PC-3 (cell line): ENCODE measurements around the gene AK8. TPM values are rescaled to one million over a fixed set of nuclear protein-coding genes. Genes with fewer than 3 reads are reported as not detected.

Experiments used
- ATAC-seq: fragments of 200-7000 bp; cut with Tn5 transposase; 2 replicates; pipeline ENCODE4 v1.9.1; 2020; ENCODE audit warnings: mild to moderate bottlenecking, moderate library complexity
- BruUV-seq: library from RNA; stranded (reverse); fragments of 400-500 nt; replicated peaks from 2 replicates; lab custom pipeline; 2021; lab: Mats Ljungman, UMichigan
- CTCF ChIA-PET: fragments of 300-600 bp; sonication (Branson Sonifier 250); formaldehyde crosslinking; loops from one replicate; lab custom pipeline; 2022; ENCODE audit warnings: antibody characterized with exemption; lab: Charles Lee
- POLR2A ChIA-PET: fragments of 300-600 bp; sonication (Branson Sonifier 250); formaldehyde crosslinking; loops from one replicate; lab custom pipeline; 2022; ENCODE audit warnings: antibody characterized with exemption; ENCODE audit not compliant: unreplicated experiment; lab: Charles Lee
- DNase-seq: peaks from one replicate; pipeline ENCODE4 v3.0.0-alpha.2; 2015
- H2AFZ ChIP-seq: fragments of 300-600 bp; sonication (generic); 2 replicates; pipeline ENCODE4 v1.6.0; 2016; ENCODE audit warnings: antibody characterized with exemption, low read length
- H3F3A ChIP-seq: fragments of 300-600 bp; sonication (generic); one replicate; pipeline ENCODE4 v1.6.0; 2017; ENCODE audit warnings: antibody characterized with exemption, low read length, control low read depth, mild to moderate bottlenecking; ENCODE audit not compliant: unreplicated experiment
- H3K27ac ChIP-seq: fragments of 300-600 bp; sonication (generic); 2 replicates; pipeline ENCODE4 v1.5.1; 2016; ENCODE audit warnings: mild to moderate bottlenecking, low read length
- H3K27me3 ChIP-seq: fragments of 300-600 bp; sonication (generic); 2 replicates; pipeline ENCODE4 v1.6.1; 2016; ENCODE audit warnings: low read length, mixed read lengths
- H3K36me3 ChIP-seq: fragments of 300-600 bp; sonication (generic); 2 replicates; pipeline ENCODE4 v1.6.1; 2016; ENCODE audit warnings: low read depth, mixed run types, low read length, mixed read lengths
- H3K4me1 ChIP-seq: fragments of 300-600 bp; sonication (generic); 2 replicates; pipeline ENCODE4 v1.5.1; 2016; ENCODE audit warnings: low read length; ENCODE audit not compliant: insufficient read depth
- H3K4me2 ChIP-seq: fragments of 300-600 bp; sonication (generic); 2 replicates; pipeline ENCODE4 v1.6.0; 2016; ENCODE audit warnings: low read length
- H3K4me3 ChIP-seq: fragments of 300-600 bp; sonication (generic); 2 replicates; pipeline ENCODE4 v1.5.1; 2016; ENCODE audit warnings: mild to moderate bottlenecking, low read length, mixed read lengths
- H3K79me2 ChIP-seq: fragments of 300-600 bp; sonication (generic); 2 replicates; pipeline ENCODE4 v1.6.1; 2017; ENCODE audit warnings: low read length, mixed read lengths
- H3K9ac ChIP-seq: fragments of 300-600 bp; sonication (generic); 2 replicates; pipeline ENCODE4 v1.6.0; 2016; ENCODE audit warnings: mild to moderate bottlenecking, low read length
- H3K9me2 ChIP-seq: fragments of 300-600 bp; sonication (generic); replicated peaks from 2 replicates; pipeline ENCODE4 v1.6.1; 2016; ENCODE audit warnings: mixed run types, low read length, mixed read lengths
- H3K9me3 ChIP-seq: fragments of 300-600 bp; sonication (generic); 2 replicates; pipeline ENCODE4 v1.6.1; 2016; ENCODE audit warnings: low read length, mixed read lengths
- H4K20me1 ChIP-seq: fragments of 300-600 bp; sonication (generic); 2 replicates; pipeline ENCODE4 v1.6.1; 2016; ENCODE audit warnings: low read length, mixed read lengths
- CTCF ChIP-seq: fragments of 300-600 bp; sonication (generic); conservative IDR thresholded peaks from 2 replicates; pipeline ENCODE4 v1.5.1; 2017; ENCODE audit warnings: antibody characterized with exemption, low read depth, mild to moderate bottlenecking, low read length
- EZH2 ChIP-seq: fragments of 300-600 bp; sonication (generic); IDR thresholded peaks from one replicate; pipeline ENCODE4 v1.6.1; 2017; ENCODE audit warnings: antibody characterized with exemption, mild to moderate bottlenecking, low read length; ENCODE audit not compliant: unreplicated experiment
- EZH2phosphoT487 ChIP-seq: fragments of 300-600 bp; sonication (generic); IDR thresholded peaks from 2 replicates; pipeline ENCODE4 v1.6.1; 2018; ENCODE audit warnings: mild to moderate bottlenecking, antibody characterized with exemption, low read length, borderline replicate concordance
- intact Hi-C: fragments of 100-400 bp; cut with micrococcal nuclease; formaldehyde crosslinking; loops from 2 replicates; pipeline ENCODE4 v1.9.0; 2023
- total RNA-seq: library from RNA; depleted of rRNA; stranded (reverse); fragments of >200 nt; gene quantifications from 2 replicates; pipeline ENCODE4 v1.2.3, GENCODE V29; 2014

Gene AK8
- total RNA-seq, 1 experiment from 2014 or later = 0.55 TPM

DNA sequence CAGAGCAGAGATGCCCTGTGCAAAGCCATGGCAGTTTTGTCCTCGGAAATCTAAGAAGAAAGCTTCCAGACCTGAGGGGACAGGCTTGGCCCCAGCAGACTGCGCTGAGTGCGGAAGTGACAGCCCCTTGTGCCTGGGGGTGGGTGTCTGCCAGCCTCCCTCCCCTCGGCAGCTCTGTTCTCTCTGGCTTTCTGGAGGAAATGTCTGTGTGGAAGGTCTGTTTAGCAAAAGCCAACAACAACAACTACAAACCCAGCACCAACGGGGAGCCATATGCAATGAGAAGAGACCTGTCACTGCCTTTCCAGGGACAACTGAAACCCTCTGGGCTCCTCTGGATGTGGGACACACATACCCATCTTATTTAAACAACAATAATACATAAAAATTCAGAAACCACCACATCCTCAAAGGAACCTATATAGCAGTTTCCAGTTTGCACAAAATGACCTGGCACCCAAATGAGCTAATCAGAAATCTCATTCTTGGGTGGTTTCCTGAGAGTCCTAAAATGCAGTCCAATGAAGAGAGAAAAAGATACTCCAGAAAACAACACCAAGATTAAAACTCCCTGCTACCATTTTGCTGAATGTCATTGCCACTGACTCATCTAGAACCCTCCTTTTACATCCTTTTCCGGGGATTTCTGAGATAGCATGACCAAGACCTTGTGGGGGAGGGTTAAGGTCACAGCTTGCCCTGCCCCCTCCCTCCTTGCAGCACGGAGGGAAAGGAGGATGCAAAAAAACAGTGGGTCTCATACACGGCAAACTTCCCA, 97.7 kb downstream of the AK8 start:
- intact Hi-C loops = no loop called here
- H3K36me3 ChIP-seq = no peaks in the 10 kb centered on the region
- no peaks in the 10 kb centered on the region for H3K27me3 ChIP-seq
- ChIA-PET CTCF (no interaction called here), POLR2A (no interaction called here)
- H3K27ac ChIP-seq = no peak overlapping the region
- no peak overlapping the region for H3K9ac ChIP-seq
- no peaks in the 10 kb centered on the region for H3K9me2 ChIP-seq
- H3K4me3 ChIP-seq = no peak overlapping the region
- no peaks in the 10 kb centered on the region for H3K9me3 ChIP-seq
- no peak for TF ChIP-seq EZH2
- no peak for TF ChIP-seq CTCF
- TF ChIP-seq EZH2phosphoT487 = no peak
- no peaks in the 10 kb centered on the region for H3K79me2 ChIP-seq
- H3K4me1 ChIP-seq = no peaks in the 10 kb centered on the region
- no peak overlapping the region for H3K4me2 ChIP-seq
- BruUV-seq = no TSS peak
- H2AFZ ChIP-seq = no peak overlapping the region
- no peaks in the 10 kb centered on the region for H3F3A ChIP-seq
- no peaks in the 10 kb centered on the region for H4K20me1 ChIP-seq
- DNase-seq (no peak), ATAC-seq (no peak)

DNA sequence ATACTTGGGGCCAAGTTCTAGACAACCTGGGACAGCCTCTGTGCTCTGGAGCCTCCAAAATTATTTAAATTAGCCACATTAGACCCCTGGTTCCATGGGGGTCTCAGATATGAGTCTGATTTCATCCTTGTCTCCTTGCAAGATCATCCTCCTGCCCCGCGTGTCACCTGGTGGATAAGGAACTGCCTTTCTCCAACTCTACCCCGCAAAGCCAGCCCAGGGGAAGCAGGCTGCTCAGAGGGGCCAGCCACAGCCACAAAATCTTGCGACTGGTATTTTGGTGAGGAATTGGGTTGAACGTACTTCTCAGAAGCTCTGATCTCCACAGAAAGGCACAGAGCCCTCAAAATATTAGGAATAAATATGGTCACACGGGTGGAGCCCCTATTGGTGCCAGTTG, 101.2 kb downstream of the AK8 start:
- ATAC-seq = no peak
- no peaks in the 10 kb centered on the region for H3K36me3 ChIP-seq
- H4K20me1 ChIP-seq = no peaks in the 10 kb centered on the region
- H3K4me1 ChIP-seq = no peaks in the 10 kb centered on the region
- no TSS peak for BruUV-seq
- H3K4me3 ChIP-seq = no peak overlapping the region
- intact Hi-C loops = no loop called here
- no peaks in the 10 kb centered on the region for H3K9me3 ChIP-seq
- ChIA-PET CTCF (no interaction called here), POLR2A (no interaction called here)
- H3F3A ChIP-seq = no peaks in the 10 kb centered on the region
- no peak overlapping the region for H3K27ac ChIP-seq
- no peak for DNase-seq
- H3K4me2 ChIP-seq = no peak overlapping the region
- no peaks in the 10 kb centered on the region for H3K27me3 ChIP-seq
- no peaks in the 10 kb centered on the region for H3K9me2 ChIP-seq
- no peak overlapping the region for H2AFZ ChIP-seq
- no peak overlapping the region for H3K9ac ChIP-seq
- H3K79me2 ChIP-seq = no peaks in the 10 kb centered on the region
- no peak for TF ChIP-seq EZH2phosphoT487
- no peak for TF ChIP-seq CTCF
- TF ChIP-seq EZH2 = no peak

DNA sequence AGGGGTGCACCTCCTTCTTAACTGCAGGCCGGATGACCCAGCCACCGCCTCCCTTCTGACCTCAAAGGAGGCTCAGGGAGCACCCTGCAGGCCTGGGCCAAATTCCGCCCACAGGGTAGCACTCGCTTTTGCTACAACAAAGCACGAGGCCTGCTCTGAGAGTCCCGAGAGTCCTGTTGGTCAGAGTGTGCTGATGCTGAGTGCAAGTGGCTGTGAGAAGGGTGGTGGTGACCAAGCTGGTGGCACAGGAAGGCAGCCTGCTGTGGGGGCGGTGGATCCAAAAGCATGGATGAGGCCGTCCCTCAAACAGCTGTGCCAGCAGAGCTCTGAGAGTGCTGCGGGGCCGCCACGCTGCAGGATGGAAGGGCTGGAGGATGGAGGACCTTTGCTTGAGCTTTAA, 101.8 kb downstream of the AK8 start:
- no TSS peak for BruUV-seq

More for the DNA sequence above, 101.8 kb downstream of the AK8 start:
- no peak overlapping the region for H3K27ac ChIP-seq
- no peaks in the 10 kb centered on the region for H3K4me1 ChIP-seq
- POLR2A ChIA-PET = no interaction called here
- H3K4me2 ChIP-seq = no peak overlapping the region
- H3K9ac ChIP-seq = no peak overlapping the region
- H3K4me3 ChIP-seq = no peak overlapping the region
- TF ChIP-seq CTCF (no peak), EZH2phosphoT487 (no peak), EZH2 (no peak)
- DNase-seq (no peak), ATAC-seq (no peak)
- H3K9me3 ChIP-seq = no peaks in the 10 kb centered on the region
- H4K20me1 ChIP-seq = no peaks in the 10 kb centered on the region
- no peaks in the 10 kb centered on the region for H3K27me3 ChIP-seq
- no peaks in the 10 kb centered on the region for H3K79me2 ChIP-seq
- no peaks in the 10 kb centered on the region for H3K36me3 ChIP-seq
- no peak overlapping the region for H2AFZ ChIP-seq
- intact Hi-C loops = no loop called here
- CTCF ChIA-PET = no interaction called here
- H3K9me2 ChIP-seq = no peaks in the 10 kb centered on the region
- no peaks in the 10 kb centered on the region for H3F3A ChIP-seq
